Liver (tissue), 3 donors: ENCODE data around the gene VAPB.

ENCODE experiments used
- CTCF ChIP-seq: fragments of 150-350 bp; IDR thresholded peaks from 2 replicates; pipeline ENCODE4 v1.5.1; 2017; ENCODE audit warnings: improper control_type of control experiment, low read depth, low read length; ENCODE audit not compliant: missing input control
- FOXA1 ChIP-seq: IDR thresholded peaks from 2 replicates; pipeline ENCODE4 v1.6.1; 2016; ENCODE audit warnings: antibody characterized with exemption
- GABPA ChIP-seq, 2 donors: IDR thresholded peaks in 1 of 2; conservative IDR thresholded peaks in 1 of 2; 2 replicates each; pipeline ENCODE4 v1.6.1; 2016; ENCODE audit warnings: antibody characterized with exemption in 2 of 2, mild to moderate bottlenecking in 1 of 2, moderate library complexity in 1 of 2
- HNF4A ChIP-seq, 2 donors: conservative IDR thresholded peaks; 2 replicates each; pipeline ENCODE4 v1.6.1; 2016; ENCODE audit warnings: antibody characterized with exemption in 2 of 2, mild to moderate bottlenecking in 2 of 2
- JUND ChIP-seq, 2 donors: IDR thresholded peaks; 2 replicates each; pipeline ENCODE4 v1.6.1; 2016; ENCODE audit warnings: antibody characterized with exemption in 2 of 2
- RXRA ChIP-seq, 2 donors: IDR thresholded peaks; 2 replicates each; pipeline ENCODE4 v1.6.1; 2017 to 2018; ENCODE audit warnings: antibody characterized with exemption in 2 of 2, mild to moderate bottlenecking in 1 of 2
- SP1 ChIP-seq: IDR thresholded peaks from 2 replicates; pipeline ENCODE4 v1.6.1; 2018; ENCODE audit warnings: antibody characterized with exemption, mild to moderate bottlenecking
- TAF1 ChIP-seq: conservative IDR thresholded peaks from 2 replicates; pipeline ENCODE4 v1.6.1; 2016; ENCODE audit warnings: antibody characterized with exemption, mild to moderate bottlenecking
- YY1 ChIP-seq: IDR thresholded peaks from 2 replicates; pipeline ENCODE4 v1.6.1; 2016; ENCODE audit warnings: antibody characterized with exemption, mild to moderate bottlenecking
- TF ChIP-seq, protein P1 (sequence below): IDR thresholded peaks from 2 replicates; pipeline ENCODE4 v1.6.1; 2016; ENCODE audit warnings: antibody characterized with exemption, mild to moderate bottlenecking
- donor health status: healthy.
- donor health status: healthy.

DNA sequence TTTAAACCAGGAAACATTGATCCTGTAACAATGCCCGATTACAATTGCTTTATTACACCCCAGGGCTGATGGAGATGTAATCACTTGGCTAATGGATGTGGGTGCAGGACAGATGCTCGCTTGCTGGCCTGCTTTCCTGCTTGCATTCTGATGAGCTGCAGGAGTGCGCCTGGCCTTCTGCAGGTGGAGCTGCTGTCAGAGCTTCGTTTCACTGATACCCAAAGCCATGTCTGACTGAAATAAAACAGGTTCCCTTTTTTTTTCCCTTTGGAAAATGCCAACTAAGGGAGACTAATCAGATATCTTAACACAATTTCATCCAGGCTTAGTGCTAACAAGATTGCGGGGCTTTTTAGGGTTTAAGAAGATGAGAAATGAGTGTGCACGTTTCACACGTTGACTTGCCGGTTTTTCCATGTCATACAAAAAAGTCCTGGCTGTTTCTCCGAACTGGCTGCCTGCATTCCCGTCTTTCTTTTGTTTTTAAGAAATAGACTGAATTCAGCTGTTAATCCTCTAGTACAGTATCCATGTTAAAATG lies 60.7 kb downstream of the VAPB start:
- TF ChIP-seq RXRA (IDR thresholded peaks at IDR 0.05) (no peak), HNF4A (conservative IDR thresholded peaks at IDR 0.05) (no peak), CTCF (no peak), YY1 (no peak), JUND (IDR thresholded peaks at IDR 0.05) (no peak), TAF1 (no peak), GABPA (IDR thresholded peaks at IDR 0.05 in 1 of 2, conservative IDR thresholded peaks at IDR 0.05 in 1 of 2) (no peak), FOXA1 (no peak), SP1 (no peak)
- TF ChIP-seq, protein P1, sequence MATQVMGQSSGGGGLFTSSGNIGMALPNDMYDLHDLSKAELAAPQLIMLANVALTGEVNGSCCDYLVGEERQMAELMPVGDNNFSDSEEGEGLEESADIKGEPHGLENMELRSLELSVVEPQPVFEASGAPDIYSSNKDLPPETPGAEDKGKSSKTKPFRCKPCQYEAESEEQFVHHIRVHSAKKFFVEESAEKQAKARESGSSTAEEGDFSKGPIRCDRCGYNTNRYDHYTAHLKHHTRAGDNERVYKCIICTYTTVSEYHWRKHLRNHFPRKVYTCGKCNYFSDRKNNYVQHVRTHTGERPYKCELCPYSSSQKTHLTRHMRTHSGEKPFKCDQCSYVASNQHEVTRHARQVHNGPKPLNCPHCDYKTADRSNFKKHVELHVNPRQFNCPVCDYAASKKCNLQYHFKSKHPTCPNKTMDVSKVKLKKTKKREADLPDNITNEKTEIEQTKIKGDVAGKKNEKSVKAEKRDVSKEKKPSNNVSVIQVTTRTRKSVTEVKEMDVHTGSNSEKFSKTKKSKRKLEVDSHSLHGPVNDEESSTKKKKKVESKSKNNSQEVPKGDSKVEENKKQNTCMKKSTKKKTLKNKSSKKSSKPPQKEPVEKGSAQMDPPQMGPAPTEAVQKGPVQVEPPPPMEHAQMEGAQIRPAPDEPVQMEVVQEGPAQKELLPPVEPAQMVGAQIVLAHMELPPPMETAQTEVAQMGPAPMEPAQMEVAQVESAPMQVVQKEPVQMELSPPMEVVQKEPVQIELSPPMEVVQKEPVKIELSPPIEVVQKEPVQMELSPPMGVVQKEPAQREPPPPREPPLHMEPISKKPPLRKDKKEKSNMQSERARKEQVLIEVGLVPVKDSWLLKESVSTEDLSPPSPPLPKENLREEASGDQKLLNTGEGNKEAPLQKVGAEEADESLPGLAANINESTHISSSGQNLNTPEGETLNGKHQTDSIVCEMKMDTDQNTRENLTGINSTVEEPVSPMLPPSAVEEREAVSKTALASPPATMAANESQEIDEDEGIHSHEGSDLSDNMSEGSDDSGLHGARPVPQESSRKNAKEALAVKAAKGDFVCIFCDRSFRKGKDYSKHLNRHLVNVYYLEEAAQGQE = no peak
